ENCODE measurements around the gene TMED5. TPM values are rescaled to one million over a fixed set of nuclear protein-coding genes. Genes with fewer than 3 reads are reported as not detected.
A peak's percentile ranks its signal among the peaks of the same experiment; 100 is the strongest.
"Not testable (repeated sequence)": the region's sequence is repeated elsewhere in the genome, so short reads cannot be mapped to it uniquely, and the experiment has no call there.

TMED5 gene
- total RNA-seq = 10 to 100 TPM; 46.6 to 49.4 TPM

GRCh38 chr1:93179886-93180722 lies at the start of gene TMED5:
TMED5 (minus strand) TSS chr1:93180413; CDS start chr1:93180242, 171 bp downstream.
- H3K4me1 Mint-ChIP-seq (ENCODE audit: low read depth) = peaks cover 50% of the 10 kb centered on the region
- ChIA-PET CTCF (no interaction called here), POLR2A (interaction anchor here (0.7 to 1.4 kb wide), 2 partner anchors 8 to 101 kb away, joined by 3 to 5 read pairs; partner anchors contain the start of gene MTF2)
- peaks cover 43% of the 10 kb centered on the region for H3K36me3 Mint-ChIP-seq (ENCODE audit: low read depth)
- DNase-seq (peak; percentile 98), ATAC-seq (peak; percentile 85)
- no peaks in the 10 kb centered on the region for H3K9me3 Mint-ChIP-seq (ENCODE audit: insufficient read depth)
- H3K27me3 Mint-ChIP-seq (ENCODE audit: low read depth) = no peaks in the 10 kb centered on the region
- H3K4me3 Mint-ChIP-seq = peak within 1 kb of the TSS; percentile 85
- H3K27ac Mint-ChIP-seq = peak within 1 kb of the TSS; percentile 96

GRCh38 chr1:93223023-93223675 lies 42.9 kb upstream of the TMED5 start:
- Mint-ChIP-seq H3K27me3 (ENCODE audit: low read depth) (no peaks in the 10 kb centered on the region), H3K4me1 (ENCODE audit: low read depth) (peaks cover 26% of the 10 kb centered on the region), H3K27ac (no peak overlapping the region), H3K9me3 (ENCODE audit: insufficient read depth) (peaks cover 3% of the 10 kb centered on the region), H3K36me3 (ENCODE audit: low read depth) (peaks cover 77% of the 10 kb centered on the region), H3K4me3 (no peak overlapping the region)
- POLR2A ChIA-PET = no interaction called here
- CTCF ChIA-PET = interaction anchor here (1.1 kb wide), 1 partner anchor 143 kb away, joined by 3 read pairs; no protein-coding TSS in a partner anchor
- DNase-seq = no peak
- no peak for ATAC-seq

- Mint-ChIP-seq H3K9me3 (ENCODE audit: insufficient read depth) (peaks cover 3% of the 10 kb centered on the region), H3K4me1 (ENCODE audit: low read depth) (peaks cover 28% of the 10 kb centered on the region), H3K4me3 (no peak overlapping the region), H3K36me3 (ENCODE audit: low read depth) (peaks cover 80% of the 10 kb centered on the region), H3K27me3 (ENCODE audit: low read depth) (no peaks in the 10 kb centered on the region), H3K27ac (no peak overlapping the region)
- no peak for ATAC-seq
- CTCF ChIA-PET = no interaction called here
- DNase-seq = no peak
- POLR2A ChIA-PET = no interaction called here
Observed at GRCh38 chr1:93221913-93222312, 41.7 kb upstream of the TMED5 start.

GRCh38 chr1:93220716-93221115 lies 40.5 kb upstream of the TMED5 start:
- peaks cover 76% of the 10 kb centered on the region for H3K36me3 Mint-ChIP-seq (ENCODE audit: low read depth)
- CTCF ChIA-PET, POLR2A ChIA-PET: not testable (repeated sequence)

GRCh38 chr1:93219443-93219842 lies 39.2 kb upstream of the TMED5 start:
- Mint-ChIP-seq H3K4me3 (peak overlapping the region; percentile 66), H3K4me1 (ENCODE audit: low read depth) (peaks cover 28% of the 10 kb centered on the region), H3K27ac (peak overlapping the region; percentile 83), H3K9me3 (ENCODE audit: insufficient read depth) (peaks cover 3% of the 10 kb centered on the region), H3K27me3 (ENCODE audit: low read depth) (no peaks in the 10 kb centered on the region), H3K36me3 (ENCODE audit: low read depth) (peaks cover 69% of the 10 kb centered on the region)
- DNase-seq (peak; percentile 60), ATAC-seq (peak; percentile 89)
- ChIA-PET CTCF (interaction anchor here (1.2 to 1.4 kb wide), 2 partner anchors 11 to 50 kb away, joined by 3 to 4 read pairs; no protein-coding TSS in a partner anchor), POLR2A (interaction anchor here (1.7 kb wide), 1 partner anchor 38 kb away, joined by 3 read pairs; no protein-coding TSS in a partner anchor)

More at GRCh38 chr1:93220716-93221115, 40.5 kb upstream of the TMED5 start:
- H3K9me3 Mint-ChIP-seq (ENCODE audit: insufficient read depth); H3K27ac Mint-ChIP-seq; DNase-seq; H3K4me3 Mint-ChIP-seq; H3K27me3 Mint-ChIP-seq (ENCODE audit: low read depth); ATAC-seq: not testable (repeated sequence)
- peaks cover 28% of the 10 kb centered on the region for H3K4me1 Mint-ChIP-seq (ENCODE audit: low read depth)

- Mint-ChIP-seq H3K27ac (no peak overlapping the region), H3K36me3 (ENCODE audit: low read depth) (peaks cover 56% of the 10 kb centered on the region), H3K4me1 (ENCODE audit: low read depth) (peaks cover 19% of the 10 kb centered on the region), H3K27me3 (ENCODE audit: low read depth) (no peaks in the 10 kb centered on the region), H3K4me3 (no peak overlapping the region), H3K9me3 (ENCODE audit: insufficient read depth) (no peaks in the 10 kb centered on the region)
- ChIA-PET POLR2A (no interaction called here), CTCF (no interaction called here)
- no peak for DNase-seq
- ATAC-seq = no peak
Observed at GRCh38 chr1:93215322-93215721, 35.1 kb upstream of the TMED5 start.

- Mint-ChIP-seq H3K9me3 (ENCODE audit: insufficient read depth) (no peaks in the 10 kb centered on the region), H3K4me1 (ENCODE audit: low read depth) (no peaks in the 10 kb centered on the region), H3K27ac (no peak overlapping the region), H3K27me3 (ENCODE audit: low read depth) (no peaks in the 10 kb centered on the region), H3K4me3 (no peak overlapping the region), H3K36me3 (ENCODE audit: low read depth) (peaks cover 34% of the 10 kb centered on the region)
- POLR2A ChIA-PET = no interaction called here
- ATAC-seq (no peak), DNase-seq (no peak)
- CTCF ChIA-PET = no interaction called here
Observed at GRCh38 chr1:93207211-93207610, 27.0 kb upstream of the TMED5 start.

- POLR2A ChIA-PET = no interaction called here
- no peak for ATAC-seq
- Mint-ChIP-seq H3K27ac (no peak overlapping the region), H3K27me3 (ENCODE audit: low read depth) (no peaks in the 10 kb centered on the region), H3K9me3 (ENCODE audit: insufficient read depth) (no peaks in the 10 kb centered on the region), H3K4me1 (ENCODE audit: low read depth) (no peaks in the 10 kb centered on the region), H3K36me3 (ENCODE audit: low read depth) (peaks cover 34% of the 10 kb centered on the region), H3K4me3 (no peak overlapping the region)
- CTCF ChIA-PET = no interaction called here
- DNase-seq = no peak
Observed at GRCh38 chr1:93206567-93206954, 26.3 kb upstream of the TMED5 start.

GRCh38 chr1:93205892-93206566 lies 25.8 kb upstream of the TMED5 start:
- DNase-seq = no peak
- ATAC-seq = no peak
- POLR2A ChIA-PET = interaction anchor here (1.2 kb wide), 1 partner anchor 127 kb away, joined by 3 read pairs; the partner anchor contains the start of gene MTF2
- Mint-ChIP-seq H3K9me3 (ENCODE audit: insufficient read depth) (no peaks in the 10 kb centered on the region), H3K4me3 (no peak overlapping the region), H3K27me3 (ENCODE audit: low read depth) (no peaks in the 10 kb centered on the region), H3K36me3 (ENCODE audit: low read depth) (peaks cover 31% of the 10 kb centered on the region), H3K27ac (no peak overlapping the region), H3K4me1 (ENCODE audit: low read depth) (no peaks in the 10 kb centered on the region)
- CTCF ChIA-PET = no interaction called here

GRCh38 chr1:93200714-93201113 lies 20.5 kb upstream of the TMED5 start:
- CTCF ChIA-PET = no interaction called here
- H3K27me3 Mint-ChIP-seq (ENCODE audit: low read depth) = no peaks in the 10 kb centered on the region
- H3K4me3 Mint-ChIP-seq = no peak overlapping the region

GRCh38 chr1:93200086-93200620 lies 19.9 kb upstream of the TMED5 start:
- Mint-ChIP-seq H3K9me3 (ENCODE audit: insufficient read depth) (no peaks in the 10 kb centered on the region), H3K36me3 (ENCODE audit: low read depth) (peaks cover 35% of the 10 kb centered on the region), H3K4me1 (ENCODE audit: low read depth) (no peaks in the 10 kb centered on the region), H3K27ac (no peak overlapping the region), H3K27me3 (ENCODE audit: low read depth) (no peaks in the 10 kb centered on the region), H3K4me3 (no peak overlapping the region)
- ATAC-seq (no peak), DNase-seq (no peak)
- ChIA-PET POLR2A (no interaction called here), CTCF (no interaction called here)

More at GRCh38 chr1:93200714-93201113, 20.5 kb upstream of the TMED5 start:
- H3K4me1 Mint-ChIP-seq (ENCODE audit: low read depth) = no peaks in the 10 kb centered on the region
- no peak for DNase-seq
- no peaks in the 10 kb centered on the region for H3K9me3 Mint-ChIP-seq (ENCODE audit: insufficient read depth)
- POLR2A ChIA-PET = no interaction called here
- peaks cover 31% of the 10 kb centered on the region for H3K36me3 Mint-ChIP-seq (ENCODE audit: low read depth)
- no peak for ATAC-seq
- no peak overlapping the region for H3K27ac Mint-ChIP-seq
